Measurements from ENCODE around the gene SMIM20.

GRCh38 chr4:25962393-25962792 is 48.4 kb downstream of the SMIM20 start:
- TF ChIP-seq, protein P1, sequence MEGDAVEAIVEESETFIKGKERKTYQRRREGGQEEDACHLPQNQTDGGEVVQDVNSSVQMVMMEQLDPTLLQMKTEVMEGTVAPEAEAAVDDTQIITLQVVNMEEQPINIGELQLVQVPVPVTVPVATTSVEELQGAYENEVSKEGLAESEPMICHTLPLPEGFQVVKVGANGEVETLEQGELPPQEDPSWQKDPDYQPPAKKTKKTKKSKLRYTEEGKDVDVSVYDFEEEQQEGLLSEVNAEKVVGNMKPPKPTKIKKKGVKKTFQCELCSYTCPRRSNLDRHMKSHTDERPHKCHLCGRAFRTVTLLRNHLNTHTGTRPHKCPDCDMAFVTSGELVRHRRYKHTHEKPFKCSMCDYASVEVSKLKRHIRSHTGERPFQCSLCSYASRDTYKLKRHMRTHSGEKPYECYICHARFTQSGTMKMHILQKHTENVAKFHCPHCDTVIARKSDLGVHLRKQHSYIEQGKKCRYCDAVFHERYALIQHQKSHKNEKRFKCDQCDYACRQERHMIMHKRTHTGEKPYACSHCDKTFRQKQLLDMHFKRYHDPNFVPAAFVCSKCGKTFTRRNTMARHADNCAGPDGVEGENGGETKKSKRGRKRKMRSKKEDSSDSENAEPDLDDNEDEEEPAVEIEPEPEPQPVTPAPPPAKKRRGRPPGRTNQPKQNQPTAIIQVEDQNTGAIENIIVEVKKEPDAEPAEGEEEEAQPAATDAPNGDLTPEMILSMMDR (IDR thresholded peaks at IDR 0.05; ENCODE audit: borderline replicate concordance, extremely low read depth, low read length, poor library complexity, severe bottlenecking): no peak
- no peak for TF ChIP-seq EZH2 (IDR thresholded peaks at IDR 0.05; ENCODE audit: borderline replicate concordance, low read depth, low read length, severe bottlenecking)
